Immature natural killer cell (primary cell): ENCODE measurements around the gene UFC1. TPM values are rescaled to one million over a fixed set of nuclear protein-coding genes. Genes with fewer than 3 reads are reported as not detected.

Experiments used
- DNase-seq, 3 donors: peaks; one replicate each; pipeline ENCODE4 v3.0.0; 2022; ENCODE audit warnings: mixed read lengths in 1 of 3
- H3K27ac Mint-ChIP-seq, 6 donors: one replicate each; pipeline ENCODE4 v1.8.0; 2020; ENCODE audit warnings: mixed read lengths in 6 of 6, mild to moderate bottlenecking in 5 of 6, inconsistent platforms in 4 of 6, moderate library complexity in 3 of 6
- H3K27me3 Mint-ChIP-seq, 3 donors: one replicate each; pipeline ENCODE4 v1.8.0; 2020 to 2021; ENCODE audit warnings: low read depth in 3 of 3, mild to moderate bottlenecking in 3 of 3, mixed read lengths in 3 of 3, moderate library complexity in 3 of 3, inconsistent platforms in 1 of 3
- H3K36me3 Mint-ChIP-seq, 3 donors: one replicate each; pipeline ENCODE4 v1.8.0; 2020; ENCODE audit warnings: mixed read lengths in 3 of 3, inconsistent platforms in 2 of 3, mild to moderate bottlenecking in 2 of 3
- H3K4me1 Mint-ChIP-seq, 2 donors: one replicate each; pipeline ENCODE4 v1.8.0; 2020; ENCODE audit warnings: inconsistent platforms in 2 of 2, mild to moderate bottlenecking in 2 of 2, mixed read lengths in 2 of 2, moderate library complexity in 1 of 2
- H3K4me3 Mint-ChIP-seq, 5 donors: one replicate each; pipeline ENCODE4 v1.8.0; 2020; ENCODE audit warnings: mild to moderate bottlenecking in 5 of 5, mixed read lengths in 5 of 5, inconsistent platforms in 3 of 5, moderate library complexity in 3 of 5
- H3K9me3 Mint-ChIP-seq, 6 donors: one replicate each; pipeline ENCODE4 v1.8.0; 2020; ENCODE audit warnings: mild to moderate bottlenecking in 6 of 6, mixed read lengths in 6 of 6, inconsistent platforms in 4 of 6, moderate library complexity in 3 of 6
- polyA plus RNA-seq, 3 donors: library from polyadenylated mRNA; unstranded; fragments of 300-500 nt; fragmentation: Illumina TruSeq; gene quantifications; one replicate each; pipeline ENCODE4 v1.2.3, GENCODE V29; 2021

The UFC1 gene
- polyA plus RNA-seq, 3 donors from 2014 or later = 174 to 219 (median 186) TPM

DNA sequence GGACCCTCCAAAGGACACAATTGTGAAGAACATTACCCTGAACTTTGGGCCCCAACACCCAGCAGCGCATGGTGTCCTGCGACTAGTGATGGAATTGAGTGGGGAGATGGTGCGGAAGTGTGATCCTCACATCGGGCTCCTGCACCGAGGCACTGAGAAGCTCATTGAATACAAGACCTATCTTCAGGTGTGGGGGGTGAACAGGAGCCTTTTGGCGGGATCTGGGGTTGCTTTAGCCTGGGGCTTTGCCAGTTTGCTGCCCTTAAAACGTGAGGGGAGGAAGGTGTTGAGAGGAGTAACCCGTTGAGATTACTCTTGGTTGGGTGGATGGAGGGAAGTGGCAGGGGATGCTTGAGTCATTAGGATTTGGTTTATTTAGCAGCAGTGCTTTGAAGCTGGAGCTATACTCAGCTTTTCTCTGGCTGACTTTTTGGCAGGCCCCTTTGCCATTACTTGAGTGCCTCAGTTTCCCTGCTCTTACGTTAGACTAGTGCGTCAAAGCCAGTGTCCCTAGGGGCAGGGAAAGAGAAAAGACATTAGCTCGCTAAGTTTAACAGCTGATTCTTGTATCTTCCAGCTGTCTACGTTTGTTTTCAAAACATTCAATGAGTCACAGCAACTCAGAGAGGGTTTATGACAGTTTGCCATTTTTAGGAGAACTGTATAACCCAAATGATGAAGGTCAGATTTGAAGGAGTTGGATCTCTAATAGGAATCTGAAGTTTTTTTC lies 52.8 kb downstream of the UFC1 start:
- Mint-ChIP-seq H3K36me3 (peaks cover 13 to 45% (median 24%) of the 10 kb centered on the region in 3 donors), H3K9me3 (no peaks in the 10 kb centered on the region), H3K4me1 (peaks cover 54 to 67% of the 10 kb centered on the region in 2 donors), H3K4me3 (no peak overlapping the region), H3K27me3 (peaks cover 0 to 6% (median 0%) of the 10 kb centered on the region in 3 donors), H3K27ac (peak overlapping the region in 2 of 6 donors; percentile 34 to 35)
- DNase-seq = no peak

- no peak overlapping the region for H3K27ac Mint-ChIP-seq
- no peaks in the 10 kb centered on the region for H3K9me3 Mint-ChIP-seq
- DNase-seq = no peak
- H3K4me1 Mint-ChIP-seq = peaks cover 49 to 61% of the 10 kb centered on the region in 2 donors
- H3K4me3 Mint-ChIP-seq = no peak overlapping the region
- peaks cover 13 to 51% (median 29%) of the 10 kb centered on the region in 3 donors for H3K36me3 Mint-ChIP-seq
- peaks cover 0 to 3% (median 0%) of the 10 kb centered on the region in 3 donors for H3K27me3 Mint-ChIP-seq
Measured at GRCh38 chr1:161207173-161207572, 53.4 kb downstream of the UFC1 start.

Other genes starting within 250 kb of the UFC1 start
- gene ITLN2, start 199.2 kb upstream of the UFC1 start, polyA plus RNA-seq = not detected
- 10 to 100 TPM; 11.5 to 53.2 (median 27.7) TPM for gene F11R, start 132.8 kb upstream of the UFC1 start, polyA plus RNA-seq
- gene TSTD1, start 115.0 kb upstream of the UFC1 start, polyA plus RNA-seq = 100 to 1,000 TPM; 229 to 385 (median 349) TPM
- 10 to 100 TPM in 1 of 3 donors, 1 to 10 TPM in 1, not detected in 1; 7.9 to 12.2 TPM for gene USF1, start 108.0 kb upstream of the UFC1 start, polyA plus RNA-seq
- gene ARHGAP30, start 84.1 kb upstream of the UFC1 start, polyA plus RNA-seq = 100 to 1,000 TPM in 2 of 3 donors, 10 to 100 TPM in 1; 98.0 to 265 (median 103) TPM
- gene NECTIN4, start 64.4 kb upstream of the UFC1 start, polyA plus RNA-seq = not detected
- gene KLHDC9, start 55.6 kb upstream of the UFC1 start, polyA plus RNA-seq = under 1 TPM in 1 of 3 donors, not detected in 2; 0.59 TPM
- gene PFDN2, start 35.9 kb upstream of the UFC1 start, polyA plus RNA-seq = 10 to 100 TPM; 63.4 to 84.4 (median 83.0) TPM
- gene NIT1, start 35.9 kb upstream of the UFC1 start, polyA plus RNA-seq = 10 to 100 TPM; 17.3 to 21.9 (median 18.2) TPM
- 10 to 100 TPM; 27.5 to 43.8 (median 42.2) TPM for gene DEDD, start 21.3 kb upstream of the UFC1 start, polyA plus RNA-seq
- gene USP21, start 5.5 kb downstream of the UFC1 start, polyA plus RNA-seq = 10 to 100 TPM in 2 of 3 donors, 1 to 10 TPM in 1; 9.0 to 25.5 (median 14.7) TPM
- gene PPOX, start 12.4 kb downstream of the UFC1 start, polyA plus RNA-seq = 10 to 100 TPM; 18.2 to 30.1 (median 21.9) TPM
- gene B4GALT3, start 23.5 kb downstream of the UFC1 start, polyA plus RNA-seq = 10 to 100 TPM; 38.7 to 68.0 (median 49.6) TPM
- under 1 TPM in 2 of 3 donors, not detected in 1; 0.10 to 0.29 TPM for gene ADAMTS4, start 45.1 kb downstream of the UFC1 start, polyA plus RNA-seq
- 100 to 1,000 TPM in 1 of 3 donors, 10 to 100 TPM in 2; 59.6 to 117 (median 99.1) TPM for gene NDUFS2, start 48.4 kb downstream of the UFC1 start, polyA plus RNA-seq
- gene FCER1G, start 61.3 kb downstream of the UFC1 start, polyA plus RNA-seq = 1,000 to 10,000 TPM; 1,827 to 3,702 (median 3,300) TPM
- not detected for gene APOA2, start 69.7 kb downstream of the UFC1 start, polyA plus RNA-seq
- 10 to 100 TPM in 2 of 3 donors, 1 to 10 TPM in 1; 7.9 to 11.3 (median 11.1) TPM for gene TOMM40L, start 72.1 kb downstream of the UFC1 start, polyA plus RNA-seq
- not detected for gene NR1I3, start 84.2 kb downstream of the UFC1 start, polyA plus RNA-seq
- gene PCP4L1, start 104.8 kb downstream of the UFC1 start, polyA plus RNA-seq = not detected
- gene MPZ, start 156.0 kb downstream of the UFC1 start, polyA plus RNA-seq = not detected
- gene SDHC, start 160.4 kb downstream of the UFC1 start, polyA plus RNA-seq = 100 to 1,000 TPM; 260 to 415 (median 324) TPM
- not detected for gene CFAP126, start 213.9 kb downstream of the UFC1 start, polyA plus RNA-seq